Measurements from ENCODE around the gene RASGEF1B.

GRCh38 chr4:81449015-81449414 is 22.7 kb downstream of the RASGEF1B start:
- TF ChIP-seq, protein P1, sequence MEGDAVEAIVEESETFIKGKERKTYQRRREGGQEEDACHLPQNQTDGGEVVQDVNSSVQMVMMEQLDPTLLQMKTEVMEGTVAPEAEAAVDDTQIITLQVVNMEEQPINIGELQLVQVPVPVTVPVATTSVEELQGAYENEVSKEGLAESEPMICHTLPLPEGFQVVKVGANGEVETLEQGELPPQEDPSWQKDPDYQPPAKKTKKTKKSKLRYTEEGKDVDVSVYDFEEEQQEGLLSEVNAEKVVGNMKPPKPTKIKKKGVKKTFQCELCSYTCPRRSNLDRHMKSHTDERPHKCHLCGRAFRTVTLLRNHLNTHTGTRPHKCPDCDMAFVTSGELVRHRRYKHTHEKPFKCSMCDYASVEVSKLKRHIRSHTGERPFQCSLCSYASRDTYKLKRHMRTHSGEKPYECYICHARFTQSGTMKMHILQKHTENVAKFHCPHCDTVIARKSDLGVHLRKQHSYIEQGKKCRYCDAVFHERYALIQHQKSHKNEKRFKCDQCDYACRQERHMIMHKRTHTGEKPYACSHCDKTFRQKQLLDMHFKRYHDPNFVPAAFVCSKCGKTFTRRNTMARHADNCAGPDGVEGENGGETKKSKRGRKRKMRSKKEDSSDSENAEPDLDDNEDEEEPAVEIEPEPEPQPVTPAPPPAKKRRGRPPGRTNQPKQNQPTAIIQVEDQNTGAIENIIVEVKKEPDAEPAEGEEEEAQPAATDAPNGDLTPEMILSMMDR (IDR thresholded peaks at IDR 0.05): no peak
- no peak for TF ChIP-seq POLR2A (IDR thresholded peaks at IDR 0.05)

Measured in uterus (tissue), 2 donors.